GM19467 (cell line): ENCODE results near the gene ZC2HC1C.

Source experiments
- ATAC-seq: cut with Tn5 transposase; IDR thresholded peaks from one replicate; pipeline ENCODE4 v1.9.1; 2021; ENCODE audit warnings: mild to moderate bottlenecking, moderate library complexity; ENCODE audit not compliant: unreplicated experiment

Gene ZC2HC1C

DNA sequence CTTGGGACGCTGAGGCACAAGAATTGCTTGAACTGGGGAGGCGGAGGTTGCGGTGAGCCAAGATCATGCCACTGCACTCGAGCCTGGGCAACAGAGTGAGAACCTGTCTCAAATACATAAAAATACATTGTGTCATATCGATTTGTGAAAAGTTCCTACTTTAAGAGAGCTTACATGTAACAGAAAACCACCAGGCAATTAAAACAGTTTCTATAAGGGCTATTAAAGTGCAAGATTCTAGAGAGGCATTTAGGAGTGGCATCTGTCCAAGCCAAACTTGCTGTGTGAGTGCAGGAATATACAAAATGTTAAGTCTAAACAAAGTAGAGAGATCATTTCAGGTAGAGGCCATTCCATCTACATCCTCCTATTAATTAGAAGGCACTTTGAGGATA lies 59.2 kb downstream of the ZC2HC1C start:
- ATAC-seq: no peak
